ENCODE measurements around the gene NR2C1. TPM values are rescaled to one million over a fixed set of nuclear protein-coding genes. Genes with fewer than 3 reads are reported as not detected.
A peak's percentile ranks its signal among the peaks of the same experiment; 100 is the strongest.

The NR2C1 gene
- total and polyA plus RNA-seq, 10 of the 15 experiments (the other 5 are each of a cell fraction or from before 2014, with no cell fraction given) = 8.8 to 38.1 (median 31.3) TPM

GRCh38 chr12:95102916-95103671 lies 29.7 kb upstream of the NR2C1 start (continued):
- TF ChIP-seq ZNF687 (IDR thresholded peaks at IDR 0.05) (no peak), ATF7 (IDR thresholded peaks at IDR 0.05; ENCODE audit: low read depth) (peak; percentile 92), STAT3 (IDR thresholded peaks at IDR 0.05; ENCODE audit: low read depth, low read length) (no peak), MXI1 (IDR thresholded peaks at IDR 0.05; ENCODE audit: low read depth, low read length) (no peak), EGR1 (IDR thresholded peaks at IDR 0.05; ENCODE audit: borderline replicate concordance in 1 of 2, low read depth in 2 of 2, low read length in 2 of 2) (no peak), FOXM1 (IDR thresholded peaks at IDR 0.05; ENCODE audit: low read depth, low read length) (peak; percentile 99), ZZZ3 (IDR thresholded peaks at IDR 0.05; ENCODE audit: control insufficient read depth, insufficient read length, low read depth) (no peak), RBBP5 (conservative IDR thresholded peaks at IDR 0.05) (no peak), MTA2 (IDR thresholded peaks at IDR 0.05; ENCODE audit: low read depth) (peak; percentile 91), KLF5 (IDR thresholded peaks at IDR 0.05; ENCODE audit: partially characterized antibody) (no peak), RFX5 (IDR thresholded peaks at IDR 0.05; ENCODE audit: low read depth, low read length) (peak; percentile 72; the same call in 1 of the 2 replicates), ZBTB40 (IDR thresholded peaks at IDR 0.05; ENCODE audit: borderline replicate concordance) (no peak), JUND (IDR thresholded peaks at IDR 0.05; ENCODE audit: low read depth, low read length) (peak; percentile 73), POLR2AphosphoS2 (IDR thresholded peaks at IDR 0.05; ENCODE audit: low read depth, low read length) (no peak), RB1 (IDR thresholded peaks at IDR 0.05; ENCODE audit: borderline replicate concordance) (no peak), IKZF1 (conservative IDR thresholded peaks at IDR 0.05) (peak; percentile 91), BHLHE40 (IDR thresholded peaks at IDR 0.05; ENCODE audit: borderline replicate concordance in 1 of 2, low read depth in 2 of 2, low read length in 1 of 2) (peak; percentile 46; a peak in 2 of 4 replicates)
- TF ChIP-seq, protein P1, sequence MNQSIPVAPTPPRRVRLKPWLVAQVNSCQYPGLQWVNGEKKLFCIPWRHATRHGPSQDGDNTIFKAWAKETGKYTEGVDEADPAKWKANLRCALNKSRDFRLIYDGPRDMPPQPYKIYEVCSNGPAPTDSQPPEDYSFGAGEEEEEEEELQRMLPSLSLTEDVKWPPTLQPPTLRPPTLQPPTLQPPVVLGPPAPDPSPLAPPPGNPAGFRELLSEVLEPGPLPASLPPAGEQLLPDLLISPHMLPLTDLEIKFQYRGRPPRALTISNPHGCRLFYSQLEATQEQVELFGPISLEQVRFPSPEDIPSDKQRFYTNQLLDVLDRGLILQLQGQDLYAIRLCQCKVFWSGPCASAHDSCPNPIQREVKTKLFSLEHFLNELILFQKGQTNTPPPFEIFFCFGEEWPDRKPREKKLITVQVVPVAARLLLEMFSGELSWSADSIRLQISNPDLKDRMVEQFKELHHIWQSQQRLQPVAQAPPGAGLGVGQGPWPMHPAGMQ (IDR thresholded peaks at IDR 0.05; ENCODE audit: borderline replicate concordance) = no peak
- TF ChIP-seq, protein P2, sequence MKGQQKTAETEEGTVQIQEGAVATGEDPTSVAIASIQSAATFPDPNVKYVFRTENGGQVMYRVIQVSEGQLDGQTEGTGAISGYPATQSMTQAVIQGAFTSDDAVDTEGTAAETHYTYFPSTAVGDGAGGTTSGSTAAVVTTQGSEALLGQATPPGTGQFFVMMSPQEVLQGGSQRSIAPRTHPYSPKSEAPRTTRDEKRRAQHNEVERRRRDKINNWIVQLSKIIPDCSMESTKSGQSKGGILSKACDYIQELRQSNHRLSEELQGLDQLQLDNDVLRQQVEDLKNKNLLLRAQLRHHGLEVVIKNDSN (IDR thresholded peaks at IDR 0.05; ENCODE audit: borderline replicate concordance, extremely low read length, insufficient read depth, low read depth, low read length) = no peak

All from GM12878 (cell line).